ENCODE measurements around the gene SFTPA2.
A peak's percentile ranks its signal among the peaks of the same experiment; 100 is the strongest.
"Not testable (repeated sequence)": the region's sequence is repeated elsewhere in the genome, so short reads cannot be mapped to it uniquely, and the experiment has no call there.

The SFTPA2 gene

GRCh38 chr10:79556961-79557360 lies 3.2 kb downstream of the SFTPA2 start:
- ATAC-seq = not testable (repeated sequence)

- no peak for ATAC-seq
Observed at GRCh38 chr10:79555354-79556309, 4.6 kb downstream of the SFTPA2 start.

DNA sequence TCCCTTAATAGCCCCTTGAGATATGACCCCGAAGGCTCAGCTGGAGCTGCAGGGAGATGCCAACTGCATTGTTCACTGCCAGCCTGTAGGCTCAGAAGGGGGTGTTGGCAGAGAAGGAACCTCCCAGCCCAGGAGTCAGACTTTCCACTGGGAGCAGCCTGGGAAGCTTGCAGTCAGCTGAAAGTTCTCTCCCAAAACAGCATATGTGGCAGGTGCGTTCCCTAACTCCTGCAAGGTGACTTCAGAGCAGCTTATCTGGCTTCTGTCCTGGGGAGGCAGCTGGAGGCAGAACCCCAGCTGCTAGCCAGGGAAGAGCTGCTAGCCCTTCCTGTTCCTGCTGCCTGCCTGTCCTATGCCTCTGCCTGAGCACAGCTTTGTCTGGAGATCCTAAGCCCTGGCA lies 8.1 kb downstream of the SFTPA2 start:
- ATAC-seq = no peak

DNA sequence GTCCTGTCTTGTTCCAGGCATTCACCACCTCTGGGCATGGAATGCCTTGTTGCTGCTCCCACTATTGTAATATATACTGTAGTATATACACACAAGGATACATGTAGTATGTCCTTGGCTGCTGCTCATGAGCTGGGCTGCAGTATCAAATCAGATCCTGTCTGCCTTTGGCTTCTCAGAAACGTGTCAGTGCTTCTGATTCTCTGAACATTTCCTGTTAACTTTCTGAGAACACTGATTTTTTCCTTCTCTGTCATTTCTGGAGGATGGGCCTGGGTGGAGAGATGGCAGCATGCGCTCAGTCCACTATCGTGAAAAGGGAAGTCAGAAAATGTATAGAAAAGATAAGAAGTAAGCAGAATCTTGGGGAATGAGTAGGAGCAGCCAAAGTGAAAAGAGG lies 12.2 kb downstream of the SFTPA2 start:
- peak; percentile 32 to 75 for ATAC-seq

DNA sequence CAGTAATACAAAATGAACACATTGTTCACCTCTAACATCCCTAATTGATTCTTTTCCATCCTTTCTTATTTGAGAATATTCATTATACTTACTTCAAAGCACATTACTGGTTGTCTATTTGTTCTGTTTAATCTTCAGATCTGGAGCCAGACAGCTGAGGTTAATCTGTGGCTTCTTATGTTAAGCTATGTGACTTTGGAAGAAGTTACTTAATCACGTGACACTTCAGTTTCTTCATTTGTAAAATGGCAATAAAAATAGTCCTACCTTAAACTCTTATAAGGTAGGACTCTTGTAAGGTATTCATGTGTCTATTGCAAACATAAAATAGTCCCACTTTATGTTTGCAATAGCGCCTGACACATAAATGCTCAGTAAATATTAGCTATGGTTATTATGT lies 13.1 kb downstream of the SFTPA2 start:
- not testable (repeated sequence) for ATAC-seq

- ATAC-seq = not testable (repeated sequence)
Observed at GRCh38 chr10:79544926-79545659, 15.1 kb downstream of the SFTPA2 start.

DNA sequence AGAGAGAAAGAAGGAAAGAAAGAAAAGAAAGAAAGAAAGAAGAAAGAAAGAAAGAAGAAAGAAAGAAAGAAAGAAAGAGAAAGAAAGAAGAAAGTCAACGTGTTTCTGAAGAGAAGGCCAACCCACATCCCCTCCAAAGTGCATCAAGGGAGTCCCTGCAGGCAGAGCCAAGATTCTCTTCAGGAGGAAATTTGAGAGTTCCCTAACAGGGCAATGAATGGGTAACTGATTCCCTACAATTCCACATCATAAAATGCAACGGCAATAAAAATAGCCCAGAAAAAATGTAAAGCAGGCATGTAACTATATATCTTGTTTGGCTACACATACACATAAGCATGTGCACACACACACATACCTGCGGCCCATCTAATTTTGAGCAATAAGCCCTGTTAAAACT lies 15.8 kb downstream of the SFTPA2 start:
- not testable (repeated sequence) for ATAC-seq

DNA sequence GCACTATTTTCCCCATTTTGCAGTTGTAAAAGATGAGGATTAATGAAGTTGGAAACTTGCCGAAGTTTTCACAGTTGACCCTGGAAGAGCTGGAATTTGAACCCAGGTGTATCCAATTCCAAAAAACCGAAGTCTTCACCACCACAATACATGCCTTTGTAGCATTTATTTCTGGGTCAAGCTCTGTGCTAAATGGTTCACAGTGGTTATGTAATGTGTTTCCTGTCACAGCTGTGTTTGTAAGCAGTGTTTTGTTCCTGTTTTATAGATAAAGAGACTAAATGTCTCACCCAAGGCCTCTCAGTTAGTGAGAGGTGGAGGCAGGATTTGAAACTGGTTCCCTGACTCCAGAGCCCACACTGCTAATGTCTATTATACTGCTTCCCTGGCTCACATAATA lies 17.6 kb downstream of the SFTPA2 start:
- ATAC-seq = no peak

GRCh38 chr10:79540930-79541329 lies 19.3 kb downstream of the SFTPA2 start:
- peak; percentile 58 to 74 for ATAC-seq

GRCh38 chr10:79538311-79538710 lies 21.9 kb downstream of the SFTPA2 start:
- not testable (repeated sequence) for ATAC-seq

DNA sequence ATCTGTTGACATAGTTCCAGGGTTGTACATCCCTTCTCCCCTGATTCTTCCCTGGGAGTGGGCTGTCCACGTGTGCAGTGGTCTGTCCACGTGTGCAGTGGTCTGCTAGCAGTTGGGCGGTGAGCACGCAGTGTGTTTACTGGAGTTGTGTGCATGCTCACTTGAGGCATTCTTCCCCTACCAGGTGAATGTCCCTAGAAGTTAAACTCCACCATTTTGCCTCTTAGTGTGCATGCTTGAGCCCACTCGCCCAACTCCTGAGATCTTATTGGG lies 26.4 kb downstream of the SFTPA2 start:
- ATAC-seq = not testable (repeated sequence)

DNA sequence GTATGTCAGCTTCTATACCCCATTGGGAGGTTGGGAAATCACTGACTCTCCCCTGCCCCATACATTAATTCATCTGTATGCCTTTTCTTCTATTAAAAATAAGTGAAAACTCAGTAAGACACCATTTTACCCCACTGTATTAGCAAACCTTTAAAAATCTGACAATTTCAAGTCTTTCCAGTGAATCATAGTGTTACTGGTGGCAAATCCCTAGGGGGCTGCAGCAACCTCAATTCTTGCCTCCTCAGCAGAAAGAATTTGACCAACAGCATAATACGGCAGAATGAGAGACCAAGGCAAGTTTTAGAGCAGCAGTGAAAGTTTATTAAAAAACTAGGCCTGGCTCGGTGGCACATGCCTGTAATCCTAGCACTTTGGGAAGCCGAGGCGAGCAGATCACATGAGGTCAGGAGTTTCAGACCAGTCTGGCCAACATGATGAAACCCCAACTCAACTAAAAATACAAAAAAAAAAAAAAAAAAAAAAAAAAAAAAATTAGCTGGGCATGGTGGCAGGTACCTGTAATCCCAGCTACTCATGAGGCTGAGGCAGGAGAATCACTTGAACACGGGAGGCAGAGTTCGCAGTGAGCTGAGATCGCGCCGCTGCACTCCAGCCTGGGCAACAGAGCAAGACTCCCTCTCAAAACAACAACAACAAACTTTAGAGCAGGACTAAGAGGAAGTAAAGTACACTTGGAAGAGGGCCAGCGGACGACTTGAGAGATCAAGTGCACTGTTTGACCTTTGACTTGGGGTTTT lies 26.9 kb downstream of the SFTPA2 start:
- ATAC-seq = not testable (repeated sequence)

- not testable (repeated sequence) for ATAC-seq
Observed at GRCh38 chr10:79528261-79528660, 31.9 kb downstream of the SFTPA2 start.

DNA sequence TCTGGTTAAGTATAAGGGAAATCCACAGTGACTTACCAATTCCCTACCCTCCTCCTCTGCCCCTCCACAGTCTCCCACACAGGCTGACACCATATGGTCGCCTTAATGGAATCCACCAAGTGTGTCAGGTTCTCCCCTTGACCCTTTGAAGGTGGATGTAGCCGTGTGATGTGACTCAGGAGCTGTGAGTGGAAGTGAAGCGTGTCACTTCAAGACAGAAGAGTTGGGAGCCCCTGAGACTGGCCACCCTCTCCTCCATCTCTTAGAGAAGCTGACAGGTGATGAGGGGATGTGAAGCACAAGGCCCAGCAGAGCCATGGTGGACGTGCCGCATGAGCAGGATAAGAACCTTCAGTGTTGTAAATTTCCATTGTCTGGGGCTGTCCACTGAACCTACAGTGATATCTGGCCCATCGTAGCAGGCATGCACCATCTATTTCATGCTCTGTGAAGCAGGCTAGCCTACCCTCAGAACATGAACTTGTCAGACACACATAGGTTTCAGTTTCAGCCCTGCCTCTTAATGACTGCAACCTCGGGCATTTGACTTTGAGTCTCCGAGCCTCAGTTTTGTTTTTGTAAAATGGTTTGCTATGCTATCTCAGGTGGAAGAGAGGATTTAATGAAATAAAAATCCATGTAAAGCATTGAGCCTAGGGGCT lies 35.0 kb downstream of the SFTPA2 start:
- peak in 1 of 2 donors; percentile 10 for ATAC-seq

DNA sequence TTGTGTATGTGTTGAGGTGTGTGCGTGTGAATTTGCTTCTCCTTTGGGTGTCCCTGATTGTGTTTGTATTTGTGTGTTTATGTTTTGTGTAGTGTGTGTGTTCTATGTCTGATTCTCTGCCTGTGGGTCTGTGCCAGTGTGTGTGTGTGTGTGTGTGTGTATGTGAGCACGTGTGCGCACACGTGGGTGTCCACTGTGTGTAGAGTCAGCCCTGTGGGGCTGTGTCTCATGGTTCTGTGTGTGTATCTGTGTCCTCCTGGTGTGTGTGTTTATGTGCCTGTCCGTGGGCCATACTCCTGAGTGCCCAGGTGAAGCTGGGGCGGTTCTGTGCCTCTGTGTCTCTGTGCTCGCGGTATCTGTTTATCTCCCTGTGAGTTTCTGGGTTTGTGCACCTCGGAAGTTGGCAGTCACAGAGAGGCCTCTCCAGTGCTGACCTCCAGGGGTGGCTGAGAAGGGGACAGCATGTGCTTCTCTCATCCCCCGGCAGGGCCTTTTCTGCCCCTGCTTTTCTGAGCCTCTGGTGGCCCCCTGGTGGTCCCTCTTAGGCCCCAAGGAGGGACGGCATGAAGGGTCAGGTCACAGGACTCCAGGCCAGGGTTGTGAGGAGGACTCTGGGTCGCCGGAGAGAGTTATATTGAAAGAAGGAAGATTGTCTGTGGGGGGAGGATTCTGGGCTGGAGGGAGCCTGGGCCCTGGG lies 36.9 kb downstream of the SFTPA2 start:
- not testable (repeated sequence) for ATAC-seq

DNA sequence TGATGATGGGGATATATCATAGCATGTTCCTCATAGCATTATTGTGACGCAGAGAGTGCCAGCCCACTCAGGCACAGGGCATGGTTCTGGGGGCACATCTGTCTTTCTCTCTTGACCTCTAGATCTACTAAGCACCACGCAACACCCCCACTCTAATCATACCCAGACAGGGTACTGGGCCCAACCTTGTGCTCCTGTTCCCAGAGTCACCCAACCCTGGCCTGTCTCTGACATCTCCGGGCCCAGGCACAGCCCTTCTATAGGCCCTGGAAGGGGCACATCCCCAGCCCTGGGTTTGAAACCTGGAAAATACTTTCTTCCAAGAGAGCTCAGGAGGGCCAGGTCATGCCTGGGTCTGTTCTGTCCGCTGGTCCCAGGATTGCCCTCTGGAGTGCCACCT lies 37.7 kb downstream of the SFTPA2 start:
- not testable (repeated sequence) for ATAC-seq

GRCh38 chr10:79521751-79522150 lies 38.5 kb downstream of the SFTPA2 start:
- not testable (repeated sequence) for ATAC-seq

GRCh38 chr10:79517567-79517966 lies 42.6 kb downstream of the SFTPA2 start:
- ATAC-seq = not testable (repeated sequence)

DNA sequence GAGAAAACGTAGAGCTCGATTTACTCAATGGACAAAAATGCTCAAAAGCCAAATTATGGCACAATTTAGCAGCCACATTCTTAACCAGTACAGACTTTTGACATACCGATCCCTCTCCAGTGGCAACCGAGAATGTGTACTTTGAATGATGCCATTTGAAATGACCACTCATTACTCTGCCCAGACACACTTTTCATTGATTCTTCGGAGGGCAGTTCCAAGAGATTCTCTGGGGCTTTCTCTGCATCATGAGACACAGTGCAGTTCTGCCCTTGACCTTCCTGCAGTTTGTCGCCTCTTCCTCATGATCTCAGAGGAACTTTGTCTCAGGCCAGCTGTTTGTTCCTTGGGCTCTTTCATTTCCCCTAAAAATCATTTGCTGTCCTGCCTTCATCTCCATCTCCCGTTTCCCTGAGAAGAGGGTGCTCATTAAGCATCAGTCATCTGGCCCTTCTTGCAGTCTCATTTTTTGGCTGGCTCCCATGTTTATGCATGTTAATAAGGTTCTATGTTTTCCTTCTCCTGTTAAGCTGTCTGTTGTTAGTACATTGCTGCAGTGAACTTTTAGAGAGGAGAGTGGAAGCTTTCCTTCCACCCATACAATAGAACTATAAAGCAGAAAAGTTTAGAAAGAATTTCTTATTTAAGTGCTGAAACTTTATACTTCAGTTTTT lies 43.5 kb downstream of the SFTPA2 start:
- not testable (repeated sequence) for ATAC-seq

- not testable (repeated sequence) for ATAC-seq
Observed at GRCh38 chr10:79511891-79512583, 48.2 kb downstream of the SFTPA2 start, which contains the start of gene EIF5AL1. Gene EIF5AL1 (plus strand): TSS chr10:79512533. CDS start chr10:79512650, 117 bp downstream.

All from activated CD4-positive, CD25-positive, alpha-beta regulatory T cell treated with anti-CD3 and anti-CD28 coated beads, Interleukin-2, amount 50 U/mL, for 24 hours (primary cell).